GM19099 (cell line): ENCODE results near the gene NME7.

ENCODE experiments used
- POLR2A ChIP-seq: IDR thresholded peaks from 3 replicates; pipeline ENCODE4 v1.6.1; 2011; ENCODE audit warnings: low read depth; ENCODE audit not compliant: insufficient read length; ENCODE audit errors: extremely low read depth

NME7 gene

GRCh38 chr1:169318536-169319244 lies 48.9 kb downstream of the NME7 start:
- TF ChIP-seq POLR2A = no peak

GRCh38 chr1:169316556-169316955 lies 51.0 kb downstream of the NME7 start:
- no peak for TF ChIP-seq POLR2A

- TF ChIP-seq POLR2A = no peak
Observed at GRCh38 chr1:169312084-169312954, 55.3 kb downstream of the NME7 start.

- TF ChIP-seq POLR2A = no peak
Observed at GRCh38 chr1:169309178-169310166, 58.1 kb downstream of the NME7 start.

GRCh38 chr1:169308313-169309039 lies 59.1 kb downstream of the NME7 start:
- TF ChIP-seq POLR2A = no peak

GRCh38 chr1:169307176-169307575 lies 60.4 kb downstream of the NME7 start:
- TF ChIP-seq POLR2A = no peak

GRCh38 chr1:169305948-169306347 lies 61.6 kb downstream of the NME7 start:
- no peak for TF ChIP-seq POLR2A

GRCh38 chr1:169305356-169305755 lies 62.2 kb downstream of the NME7 start:
- no peak for TF ChIP-seq POLR2A

- TF ChIP-seq POLR2A = no peak
Observed at GRCh38 chr1:169300854-169301253, 66.7 kb downstream of the NME7 start.

GRCh38 chr1:169298441-169298840 lies 69.2 kb downstream of the NME7 start:
- no peak for TF ChIP-seq POLR2A

- TF ChIP-seq POLR2A = no peak
Observed at GRCh38 chr1:169295846-169296245, 71.8 kb downstream of the NME7 start.

- no peak for TF ChIP-seq POLR2A
Observed at GRCh38 chr1:169295425-169295824, 72.2 kb downstream of the NME7 start.

GRCh38 chr1:169289016-169289415 lies 78.6 kb downstream of the NME7 start:
- TF ChIP-seq POLR2A = no peak

- no peak for TF ChIP-seq POLR2A
Observed at GRCh38 chr1:169288011-169288414, 79.6 kb downstream of the NME7 start.

GRCh38 chr1:169287280-169287679 lies 80.3 kb downstream of the NME7 start:
- no peak for TF ChIP-seq POLR2A

GRCh38 chr1:169271098-169271497 lies 96.5 kb downstream of the NME7 start:
- TF ChIP-seq POLR2A = no peak
